ENCODE data around the gene PARP11. TPM values are rescaled to one million over a fixed set of nuclear protein-coding genes. Genes with fewer than 3 reads are reported as not detected.

PARP11 gene
- total RNA-seq, 1 experiment from 2014 or later, result 2.7 TPM

GRCh38 chr12:3816266-3816665 is 56.9 kb downstream of the PARP11 start (continued):
- TF ChIP-seq CTCF (IDR thresholded peaks at IDR 0.05 in 2 of 3, conservative IDR thresholded peaks at IDR 0.05 in 1 of 3; ENCODE audit: borderline replicate concordance in 1 of 3, insufficient read depth in 1 of 3, low read depth in 2 of 3, low read length in 2 of 3), result no peak

- no peak for TF ChIP-seq EZH2 (IDR thresholded peaks at IDR 0.05)
- TF ChIP-seq CBX3 (IDR thresholded peaks at IDR 0.05; ENCODE audit: low read depth), result no peak
- no peak for TF ChIP-seq ELF1 (IDR thresholded peaks at IDR 0.05; ENCODE audit: borderline replicate concordance, low read depth)
- no peak for TF ChIP-seq SRF (IDR thresholded peaks at IDR 0.05; ENCODE audit: low read depth)
- TF ChIP-seq CTCF (IDR thresholded peaks at IDR 0.05 in 2 of 3, conservative IDR thresholded peaks at IDR 0.05 in 1 of 3; ENCODE audit: borderline replicate concordance in 1 of 3, insufficient read depth in 1 of 3, low read depth in 2 of 3, low read length in 2 of 3), result no peak
- POLR2A ChIA-PET, result no interaction called here
- peaks cover 0 to 4% of the 10 kb centered on the region in 2 experiments; a peak in 2 of 4 replicates for H3K4me1 ChIP-seq (ENCODE audit: control insufficient read depth in 1 of 2, insufficient read depth in 2 of 2, low read length in 2 of 2)
- DNase-seq (ENCODE audit: low read depth, low spot score), result no peak
- no peaks in the 10 kb centered on the region for H3K9me2 ChIP-seq (ENCODE audit: insufficient read depth)
- no peak overlapping the region for H3K4me3 ChIP-seq (replicated peaks in 1 of 2; ENCODE audit: low read depth in 1 of 2, low read length in 2 of 2)
- ATAC-seq, result no peak
- CTCF ChIA-PET, result interaction anchor here (1.5 kb wide), 1 partner anchor 12 kb away, joined by 4 read pairs; no protein-coding TSS in a partner anchor
- intact Hi-C loops (cut with micrococcal nuclease), result no loop called here
- H3K27me3 ChIP-seq (ENCODE audit: insufficient read depth, low read length), result peaks cover 25% of the 10 kb centered on the region; the same call in 1 of the 2 replicates
- H3K9me3 ChIP-seq (ENCODE audit: control insufficient read depth in 1 of 2, insufficient read depth in 1 of 2, low read depth in 1 of 2, low read length in 2 of 2), result no peaks in the 10 kb centered on the region
- BruUV-seq (replicated peaks), result no TSS peak
- no peaks in the 10 kb centered on the region for H4K20me1 ChIP-seq (ENCODE audit: insufficient read depth)
- no peak overlapping the region for H2AFZ ChIP-seq (ENCODE audit: low read depth, low read length, poor library complexity, severe bottlenecking)
- no peak overlapping the region for H3K4me2 ChIP-seq (ENCODE audit: low read length)
- RAD21 ChIA-PET (ENCODE audit: low non-redundant PET in 1 of 2, low total read pairs in 2 of 2, uncharacterized antibody in 2 of 2, unreplicated experiment in 2 of 2), result no interaction called here
- no peaks in the 10 kb centered on the region for H3K36me3 ChIP-seq (ENCODE audit: control insufficient read depth in 1 of 2, insufficient read depth in 2 of 2, low read length in 2 of 2)
- no peaks in the 10 kb centered on the region for H3K79me2 ChIP-seq (ENCODE audit: insufficient read depth, low read length)
- H3K9ac ChIP-seq (ENCODE audit: low read length), result no peak overlapping the region
- no peak overlapping the region for H3K27ac ChIP-seq (ENCODE audit: low read depth, low read length)
Measured at GRCh38 chr12:3815094-3815766, 58.0 kb downstream of the PARP11 start.

All from HCT116 (cell line).